Measurements from ENCODE around the gene CYS1. TPM values are rescaled to one million over a fixed set of nuclear protein-coding genes. Genes with fewer than 3 reads are reported as not detected.
A peak's percentile ranks its signal among the peaks of the same experiment; 100 is the strongest.
"Not testable (repeated sequence)": the region's sequence is repeated elsewhere in the genome, so short reads cannot be mapped to it uniquely, and the experiment has no call there.

The CYS1 gene
- total RNA-seq, 1 donor from 2014 or later = 5.4 TPM

DNA sequence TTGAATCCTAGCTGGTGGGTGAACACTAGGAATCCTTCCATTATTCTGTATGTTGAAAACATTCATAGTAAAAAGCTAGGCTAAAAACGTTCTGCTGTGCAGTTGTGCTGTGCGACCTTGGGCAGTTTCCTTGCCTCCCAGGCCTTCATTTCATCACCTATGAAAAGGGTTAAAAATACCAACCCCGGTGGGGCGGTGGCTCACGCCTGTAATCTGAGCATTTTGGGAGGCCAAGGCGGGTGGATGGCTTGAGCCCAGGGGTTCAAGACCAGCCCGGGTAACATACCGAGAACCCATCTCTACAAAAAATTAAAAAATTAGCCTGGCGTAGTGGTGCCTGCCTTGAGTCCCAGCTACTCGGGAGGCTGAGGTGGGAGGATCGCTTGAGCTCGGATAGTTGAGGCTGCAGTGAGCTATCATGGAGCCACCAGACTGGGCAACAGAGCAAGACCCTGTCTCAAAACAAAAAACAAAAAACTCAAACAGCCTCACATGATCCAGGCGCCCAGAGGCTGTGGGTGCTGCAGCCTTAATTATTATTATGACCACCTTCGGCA lies 39.5 kb upstream of the CYS1 start:
- H3K9me3 Mint-ChIP-seq (ENCODE audit: low read depth) = no peaks in the 10 kb centered on the region
- TF ChIP-seq, protein P1, sequence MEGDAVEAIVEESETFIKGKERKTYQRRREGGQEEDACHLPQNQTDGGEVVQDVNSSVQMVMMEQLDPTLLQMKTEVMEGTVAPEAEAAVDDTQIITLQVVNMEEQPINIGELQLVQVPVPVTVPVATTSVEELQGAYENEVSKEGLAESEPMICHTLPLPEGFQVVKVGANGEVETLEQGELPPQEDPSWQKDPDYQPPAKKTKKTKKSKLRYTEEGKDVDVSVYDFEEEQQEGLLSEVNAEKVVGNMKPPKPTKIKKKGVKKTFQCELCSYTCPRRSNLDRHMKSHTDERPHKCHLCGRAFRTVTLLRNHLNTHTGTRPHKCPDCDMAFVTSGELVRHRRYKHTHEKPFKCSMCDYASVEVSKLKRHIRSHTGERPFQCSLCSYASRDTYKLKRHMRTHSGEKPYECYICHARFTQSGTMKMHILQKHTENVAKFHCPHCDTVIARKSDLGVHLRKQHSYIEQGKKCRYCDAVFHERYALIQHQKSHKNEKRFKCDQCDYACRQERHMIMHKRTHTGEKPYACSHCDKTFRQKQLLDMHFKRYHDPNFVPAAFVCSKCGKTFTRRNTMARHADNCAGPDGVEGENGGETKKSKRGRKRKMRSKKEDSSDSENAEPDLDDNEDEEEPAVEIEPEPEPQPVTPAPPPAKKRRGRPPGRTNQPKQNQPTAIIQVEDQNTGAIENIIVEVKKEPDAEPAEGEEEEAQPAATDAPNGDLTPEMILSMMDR (IDR thresholded peaks at IDR 0.05) = no peak
- DNase-seq (ENCODE audit: low spot score) = no peak
- no peaks in the 10 kb centered on the region for H3K27me3 Mint-ChIP-seq (ENCODE audit: low read depth)
- peaks cover 30% of the 10 kb centered on the region for H3K4me1 Mint-ChIP-seq (ENCODE audit: low read depth)
- H3K36me3 Mint-ChIP-seq (ENCODE audit: low read depth) = no peaks in the 10 kb centered on the region
- peak overlapping the region; percentile 97 for H3K4me3 Mint-ChIP-seq (ENCODE audit: unreplicated experiment)
- peak overlapping the region; percentile 95 for H3K27ac Mint-ChIP-seq (ENCODE audit: unreplicated experiment)

DNA sequence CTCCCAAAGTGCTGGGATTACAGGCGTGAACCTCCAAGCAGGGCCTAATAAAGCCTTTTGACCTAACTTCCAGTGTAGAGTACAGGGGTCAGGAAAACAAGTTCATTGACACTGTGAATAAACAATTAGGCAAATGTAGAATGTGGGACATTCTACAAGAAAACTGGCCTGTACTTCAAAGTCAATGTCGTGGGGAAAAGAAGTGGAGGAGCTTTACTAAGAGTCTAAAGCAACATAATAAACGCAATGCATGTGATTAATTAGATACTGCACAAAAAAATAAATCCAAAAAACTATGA lies 38.8 kb upstream of the CYS1 start:
- TF ChIP-seq, protein P1 (IDR thresholded peaks at IDR 0.05) = no peak
- DNase-seq (ENCODE audit: low spot score) = no peak
- peaks cover 23% of the 10 kb centered on the region for H3K4me1 Mint-ChIP-seq (ENCODE audit: low read depth)
- H3K36me3 Mint-ChIP-seq (ENCODE audit: low read depth) = no peaks in the 10 kb centered on the region
- no peaks in the 10 kb centered on the region for H3K9me3 Mint-ChIP-seq (ENCODE audit: low read depth)
- no peak overlapping the region for H3K27ac Mint-ChIP-seq (ENCODE audit: unreplicated experiment)
- no peak overlapping the region for H3K4me3 Mint-ChIP-seq (ENCODE audit: unreplicated experiment)
- H3K27me3 Mint-ChIP-seq (ENCODE audit: low read depth) = no peaks in the 10 kb centered on the region

DNA sequence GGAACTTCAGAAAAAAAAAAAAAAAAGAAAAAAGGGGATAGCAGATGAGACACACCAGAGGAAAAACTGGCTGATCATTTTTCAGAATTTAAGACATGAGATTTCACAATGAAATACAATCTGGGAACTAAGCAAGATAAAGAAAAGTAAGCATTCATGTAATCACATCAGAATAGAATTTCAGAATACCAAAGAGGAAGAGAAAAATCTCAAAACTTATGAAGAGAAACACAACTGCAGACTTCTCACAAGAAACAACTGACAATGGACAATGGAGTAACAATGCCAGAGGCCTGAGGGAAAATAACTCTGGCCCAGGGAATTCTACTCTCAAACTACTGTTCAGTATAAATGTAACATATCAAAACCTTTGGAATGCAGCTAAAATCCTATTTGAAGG lies 29.1 kb upstream of the CYS1 start:
- no peaks in the 10 kb centered on the region for H3K27me3 Mint-ChIP-seq (ENCODE audit: low read depth)
- H3K9me3 Mint-ChIP-seq (ENCODE audit: low read depth) = no peaks in the 10 kb centered on the region
- H3K4me3 Mint-ChIP-seq (ENCODE audit: unreplicated experiment) = no peak overlapping the region
- no peak for DNase-seq (ENCODE audit: low spot score)
- TF ChIP-seq, protein P1 (IDR thresholded peaks at IDR 0.05) = no peak
- peak overlapping the region; percentile 43 for H3K27ac Mint-ChIP-seq (ENCODE audit: unreplicated experiment)
- H3K36me3 Mint-ChIP-seq (ENCODE audit: low read depth) = no peaks in the 10 kb centered on the region
- no peaks in the 10 kb centered on the region for H3K4me1 Mint-ChIP-seq (ENCODE audit: low read depth)

DNA sequence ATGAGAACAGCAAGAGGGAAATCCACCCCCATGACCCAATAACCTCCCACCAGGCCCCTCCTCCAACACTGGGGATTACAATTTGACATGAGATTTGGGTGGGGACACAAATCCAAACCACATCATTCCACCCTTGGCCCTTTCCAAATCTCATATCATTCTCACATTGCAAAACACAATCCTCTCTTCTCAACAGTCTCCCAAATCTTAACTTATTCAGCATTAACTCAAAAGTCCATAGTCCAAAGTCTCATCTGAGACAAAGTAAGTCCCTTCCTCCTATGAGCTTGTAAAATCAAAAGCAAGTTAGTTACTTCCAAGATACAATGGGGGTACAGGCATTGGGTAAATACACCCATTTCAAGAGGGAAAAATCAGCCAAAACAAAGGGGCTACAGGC lies 24.7 kb upstream of the CYS1 start:
- not testable (repeated sequence) for H3K27me3 Mint-ChIP-seq (ENCODE audit: low read depth); H3K36me3 Mint-ChIP-seq (ENCODE audit: low read depth); DNase-seq (ENCODE audit: low spot score); H3K4me3 Mint-ChIP-seq (ENCODE audit: unreplicated experiment); H3K4me1 Mint-ChIP-seq (ENCODE audit: low read depth); H3K27ac Mint-ChIP-seq (ENCODE audit: unreplicated experiment); H3K9me3 Mint-ChIP-seq (ENCODE audit: low read depth)

DNA sequence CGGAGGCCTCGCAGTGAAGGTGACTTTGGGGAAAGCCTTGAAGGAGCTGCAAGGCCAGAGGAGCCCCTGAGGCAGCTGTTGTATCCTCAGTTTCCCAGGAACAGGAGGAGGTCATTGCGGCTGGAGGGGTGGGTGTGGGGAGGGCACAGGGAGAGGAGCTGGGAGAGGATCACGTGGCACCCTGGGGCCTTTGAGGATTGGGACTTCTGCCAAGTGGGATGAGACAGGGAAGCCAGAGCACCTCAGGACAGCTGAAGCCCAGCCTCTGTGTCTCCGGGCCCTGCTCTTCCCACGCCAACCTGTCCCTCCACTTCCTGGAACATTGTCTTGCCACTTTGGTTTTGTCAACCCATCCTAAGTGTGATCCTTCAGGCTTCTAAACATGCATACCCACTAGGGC lies 23.0 kb upstream of the CYS1 start:
- H3K36me3 Mint-ChIP-seq (ENCODE audit: low read depth) = no peaks in the 10 kb centered on the region
- no peaks in the 10 kb centered on the region for H3K4me1 Mint-ChIP-seq (ENCODE audit: low read depth)
- no peaks in the 10 kb centered on the region for H3K27me3 Mint-ChIP-seq (ENCODE audit: low read depth)
- no peak overlapping the region for H3K4me3 Mint-ChIP-seq (ENCODE audit: unreplicated experiment)
- no peaks in the 10 kb centered on the region for H3K9me3 Mint-ChIP-seq (ENCODE audit: low read depth)
- no peak overlapping the region for H3K27ac Mint-ChIP-seq (ENCODE audit: unreplicated experiment)
- no peak for DNase-seq (ENCODE audit: low spot score)
- TF ChIP-seq, protein P1 (IDR thresholded peaks at IDR 0.05) = no peak

GRCh38 chr2:10101491-10101890 lies 21.3 kb upstream of the CYS1 start:
- H3K9me3 Mint-ChIP-seq (ENCODE audit: low read depth) = no peaks in the 10 kb centered on the region
- TF ChIP-seq, protein P1 (IDR thresholded peaks at IDR 0.05) = no peak
- H3K4me3 Mint-ChIP-seq (ENCODE audit: unreplicated experiment) = no peak overlapping the region
- no peaks in the 10 kb centered on the region for H3K36me3 Mint-ChIP-seq (ENCODE audit: low read depth)
- H3K27me3 Mint-ChIP-seq (ENCODE audit: low read depth) = no peaks in the 10 kb centered on the region
- H3K27ac Mint-ChIP-seq (ENCODE audit: unreplicated experiment) = no peak overlapping the region
- peaks cover 9% of the 10 kb centered on the region for H3K4me1 Mint-ChIP-seq (ENCODE audit: low read depth)
- no peak for DNase-seq (ENCODE audit: low spot score)

Measured in chondrocyte (in vitro differentiated cells).